ENCODE measurements around the gene TAF8.

The TAF8 gene

DNA sequence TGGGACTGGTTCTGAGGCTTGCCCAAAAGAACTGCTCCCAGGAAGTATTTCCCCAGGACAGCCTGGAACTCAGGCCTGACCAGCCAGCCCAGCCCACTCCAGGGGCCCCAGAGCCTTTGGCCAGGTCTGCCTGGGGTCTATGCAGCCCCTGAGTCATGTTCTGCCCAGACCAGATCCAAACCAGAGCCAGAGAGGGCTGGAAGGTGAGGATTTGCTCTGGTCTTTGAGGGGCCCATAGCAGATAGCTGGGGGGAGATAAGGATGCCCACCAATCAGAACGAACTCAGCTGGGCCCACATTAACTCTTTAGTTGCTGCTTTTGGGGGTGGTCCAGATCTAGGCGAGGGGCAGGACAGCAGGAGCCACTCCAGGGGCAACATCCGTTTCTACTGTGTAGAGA is 75.3 kb downstream of the TAF8 start:
- FAIRE-seq: no peak

DNA sequence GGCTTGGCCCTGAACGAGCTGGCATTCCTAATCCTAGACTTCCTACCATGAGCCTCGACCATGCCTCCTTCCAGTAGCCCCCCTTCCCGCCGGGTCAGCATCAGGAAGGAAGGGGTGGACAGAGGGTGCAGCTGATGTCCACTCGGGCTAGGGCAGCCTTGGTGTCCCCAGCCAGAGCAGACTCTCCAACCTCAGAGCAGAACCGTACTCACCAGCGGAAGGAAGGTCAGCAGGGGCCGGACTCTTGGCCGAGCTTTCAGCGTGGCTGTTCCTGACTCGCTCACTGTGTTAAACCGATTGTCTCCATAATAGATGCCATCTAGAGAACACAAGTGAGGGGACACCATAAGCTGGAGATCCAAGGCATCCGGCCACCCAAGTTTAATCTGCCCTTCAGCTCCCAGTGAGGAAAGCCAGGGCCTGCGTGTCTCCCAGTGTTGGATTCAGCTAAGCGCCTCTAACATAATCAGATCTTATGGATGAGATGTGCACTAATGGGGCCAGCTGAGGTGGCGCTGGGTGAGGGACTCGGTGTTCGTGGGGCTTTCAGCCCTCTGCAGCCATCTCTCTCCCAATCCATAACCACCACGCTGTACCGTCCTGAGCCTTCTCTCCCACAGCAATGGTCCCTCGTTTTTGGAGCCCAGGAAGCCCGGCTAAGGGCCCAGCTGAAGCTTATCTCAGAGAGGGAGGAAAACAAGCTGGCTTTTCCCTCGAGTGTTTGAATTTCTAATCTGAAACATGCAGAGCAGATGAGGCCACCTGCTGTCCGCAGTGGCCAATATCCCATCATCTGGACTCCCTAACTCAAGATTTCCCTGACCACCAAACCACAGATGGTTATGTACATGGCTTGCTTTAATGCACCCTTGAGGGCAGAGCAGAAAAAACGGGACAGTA is 78.4 kb downstream of the TAF8 start:
- FAIRE-seq: no peak

DNA sequence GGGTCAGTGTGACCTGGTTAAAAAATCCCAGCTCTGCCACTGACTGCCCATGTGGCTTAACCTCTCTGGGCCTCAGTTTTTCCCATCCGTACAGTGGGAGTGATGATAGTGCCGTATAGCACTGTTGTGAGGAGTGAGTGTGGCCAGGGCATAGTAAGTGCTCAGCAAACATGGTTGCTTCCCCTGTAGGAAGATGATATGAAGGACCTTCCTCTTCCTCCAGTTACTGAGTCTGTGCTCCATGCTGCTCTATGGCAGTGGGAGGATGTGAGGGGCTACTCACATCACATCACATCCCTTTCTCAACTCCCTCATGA is 79.0 kb downstream of the TAF8 start:
- FAIRE-seq: no peak

DNA sequence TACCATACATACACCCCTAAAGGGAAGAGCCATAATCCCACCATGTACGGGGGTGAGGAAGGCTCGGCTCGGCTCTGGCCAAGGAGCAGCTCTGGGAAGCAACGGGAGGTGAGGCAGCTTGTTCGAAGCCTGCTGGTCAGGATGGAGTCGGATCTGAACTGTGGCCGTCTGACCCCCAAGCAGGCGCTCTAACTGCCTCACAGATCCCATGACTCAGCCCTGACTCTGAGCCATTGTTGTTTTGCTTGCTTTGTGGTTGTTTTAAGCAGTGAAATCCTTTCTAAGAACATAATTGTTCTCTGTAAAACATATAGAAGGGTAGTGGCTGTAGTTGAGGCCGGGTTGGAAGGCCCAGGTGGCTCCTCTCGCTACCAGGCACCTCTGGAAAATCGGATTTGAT is 81.2 kb downstream of the TAF8 start:
- no peak for FAIRE-seq

DNA sequence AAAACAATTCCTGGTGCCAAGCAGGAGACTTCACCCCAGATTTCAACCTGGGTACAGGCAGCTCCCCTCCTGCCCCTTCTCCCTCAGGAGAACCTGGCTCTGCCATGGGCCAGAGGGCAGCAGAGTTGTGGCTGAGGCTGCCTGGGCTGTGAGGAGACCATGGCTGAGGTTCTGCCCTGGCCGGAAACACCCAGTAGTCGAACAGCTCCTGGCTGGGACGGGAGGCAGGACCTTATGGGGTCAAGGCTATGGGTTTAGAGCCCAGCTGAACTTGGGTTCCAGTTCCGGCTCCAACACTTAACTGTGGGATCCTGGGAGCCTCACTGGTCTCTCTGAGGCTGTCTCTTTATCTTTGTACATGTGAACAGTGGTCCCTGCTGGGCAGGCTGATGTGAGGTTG is 83.6 kb downstream of the TAF8 start:
- no peak for FAIRE-seq

DNA sequence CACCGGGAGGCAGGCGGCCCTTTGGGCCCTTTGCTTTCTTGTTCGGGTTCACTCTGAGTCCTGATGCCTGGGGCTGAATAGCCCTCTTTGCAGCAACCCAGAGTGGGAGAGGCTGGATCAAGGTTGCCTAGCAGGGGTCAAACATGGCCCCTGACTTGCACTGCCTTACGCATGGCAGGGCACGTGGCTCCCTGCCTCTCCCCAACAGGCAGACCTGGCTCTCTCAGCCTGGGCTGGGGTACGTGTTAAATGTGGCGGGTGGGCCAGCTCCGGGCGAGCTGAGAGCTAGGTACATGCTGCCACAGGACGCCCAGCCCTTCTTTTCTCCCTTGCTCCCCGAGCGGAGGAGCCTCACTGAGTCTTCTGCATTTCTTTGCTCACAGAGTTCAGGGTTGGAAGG is 84.8 kb downstream of the TAF8 start:
- FAIRE-seq: no peak

DNA sequence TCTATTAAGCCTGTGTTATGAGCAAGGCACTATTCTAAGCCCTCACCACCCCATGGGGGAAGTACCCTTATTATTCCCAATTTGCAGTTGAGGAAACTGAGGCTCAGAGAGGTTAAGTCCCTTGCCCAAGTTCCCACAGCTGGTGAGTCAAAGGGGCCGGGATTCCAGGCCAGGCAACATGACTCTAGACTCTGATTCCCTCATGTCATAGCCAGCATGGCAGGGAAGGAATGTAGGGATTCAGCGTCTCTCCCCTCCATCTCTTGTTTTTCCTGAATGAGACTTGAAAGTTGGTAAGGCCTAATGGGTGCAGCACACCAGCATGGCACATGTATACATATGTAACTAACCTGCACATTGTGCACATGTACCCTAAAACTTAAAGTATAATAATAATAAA is 85.4 kb downstream of the TAF8 start:
- no peak for FAIRE-seq

DNA sequence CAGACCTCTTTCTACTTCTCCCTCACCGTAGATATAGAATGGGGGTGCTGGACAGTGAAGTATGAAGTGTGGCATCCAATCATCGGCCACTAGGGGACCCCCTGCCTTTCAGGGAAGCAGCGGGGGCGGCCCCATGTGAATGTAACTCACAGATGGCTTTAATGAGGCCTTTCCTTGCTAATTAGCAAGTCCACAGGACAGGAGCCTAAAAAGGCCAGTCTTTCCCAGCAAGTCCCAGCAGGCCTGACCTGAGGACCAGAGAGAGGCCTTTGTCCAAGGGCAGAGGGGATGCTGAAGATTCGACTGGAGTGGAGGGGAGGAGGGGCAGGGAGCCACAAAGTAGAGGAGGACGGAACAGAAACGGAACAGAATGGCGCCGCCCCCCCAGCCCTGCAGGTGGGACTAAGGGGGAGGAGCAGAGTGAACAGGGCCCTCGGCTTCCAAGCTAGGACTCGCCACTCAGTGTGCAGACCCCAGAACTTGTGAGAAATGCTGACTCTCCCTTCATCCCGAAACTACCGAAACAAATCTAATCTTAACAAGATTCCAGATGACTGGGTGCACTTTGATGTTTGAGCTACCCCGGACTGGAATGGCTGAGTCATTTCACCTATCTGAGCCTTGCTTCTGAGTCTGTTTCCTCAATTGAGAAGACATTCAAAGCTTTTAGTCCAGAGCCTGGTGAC is 86.3 kb downstream of the TAF8 start:
- FAIRE-seq: peak; percentile 74
